K562 (cell line): Measurements from ENCODE around the gene CNDP2. TPM values are rescaled to one million over a fixed set of nuclear protein-coding genes. Genes with fewer than 3 reads are reported as not detected.

Experiments used
- COPS2 ChIP-seq: fragments of 450-650 bp; conservative IDR thresholded peaks from 2 replicates; pipeline ENCODE4 v1.6.1; 2016; ENCODE audit warnings: mild to moderate bottlenecking, moderate library complexity
- E2F3 ChIP-seq: fragments of 250-450 bp; sonication (Bioruptor Pico); IDR thresholded peaks from 2 replicates; pipeline ENCODE4 v1.4.0; 2020; ENCODE audit warnings: mild to moderate bottlenecking
- EP400 ChIP-seq: fragments of 450-650 bp; IDR thresholded peaks from 2 replicates; pipeline ENCODE4 v1.6.1; 2017; ENCODE audit warnings: antibody characterized with exemption, mild to moderate bottlenecking, moderate library complexity
- JUND ChIP-seq, 2 experiments: IDR thresholded peaks; 2 replicates in 1 of 2; 3 replicates in 1 of 2; pipeline ENCODE4 v1.6.1; 2011; ENCODE audit warnings: borderline replicate concordance in 2 of 2, low read depth in 2 of 2, low read length in 2 of 2, improper control_type of control experiment in 1 of 2, missing biosample characterization in 1 of 2, missing genetic modification characterization in 1 of 2, missing genetic modification reagents in 1 of 2
- KLF16 ChIP-seq: IDR thresholded peaks from 2 replicates; pipeline ENCODE4 v1.6.1; 2016; ENCODE audit warnings: antibody characterized with exemption
- LARP7 ChIP-seq: fragments of 450-650 bp; IDR thresholded peaks from 2 replicates; pipeline ENCODE4 v1.6.1; 2016
- NONO ChIP-seq, 2 experiments: fragments of 200-400 bp in 1 of 2; fragments of 450-650 bp in 1 of 2; formaldehyde crosslinking in 1 of 2; IDR thresholded peaks; 2 replicates each; pipeline ENCODE4 v1.6.1; 2017; ENCODE audit warnings: low read depth in 2 of 2, mild to moderate bottlenecking in 2 of 2, moderate library complexity in 2 of 2, low read length in 1 of 2
- PRMT5 ChIP-seq: sonication (generic); formaldehyde crosslinking; IDR thresholded peaks from 2 replicates; pipeline ENCODE4 v1.5.0; 2020; ENCODE audit warnings: missing genetic modification reagents
- RFX5 ChIP-seq: IDR thresholded peaks from 2 replicates; pipeline ENCODE4 v1.6.1; 2011; ENCODE audit warnings: low read depth, mild to moderate bottlenecking, improper control_type of control experiment, low read length
- SNRNP70 ChIP-seq: fragments of 200-400 bp; formaldehyde crosslinking; optimal IDR thresholded peaks from 2 replicates; pipeline ENCODE3; 2017; ENCODE audit warnings: low read depth, low read length
- ZC3H8 ChIP-seq: fragments of 450-650 bp; IDR thresholded peaks from 2 replicates; pipeline ENCODE4 v1.6.1; 2017
- ZKSCAN8 ChIP-seq: fragments of 200-800 bp; sonication (Bioruptor generic); IDR thresholded peaks from 2 replicates; pipeline ENCODE4 v1.6.1; 2016; ENCODE audit warnings: missing genetic modification characterization, missing compliant biosample characterization
- ZNF133 ChIP-seq: fragments of 250-450 bp; sonication (Bioruptor Pico); IDR thresholded peaks from 2 replicates; pipeline ENCODE4 v1.4.0; 2020; ENCODE audit warnings: mild to moderate bottlenecking
- ZNF274 ChIP-seq: IDR thresholded peaks from 2 replicates; pipeline ENCODE4 v1.6.1; 2011; ENCODE audit warnings: low read depth, mild to moderate bottlenecking, low read length, moderate library complexity, borderline replicate concordance
- ZNF398 ChIP-seq: fragments of 250-450 bp; sonication (Bioruptor Pico); IDR thresholded peaks from 2 replicates; pipeline ENCODE4 v1.8.0; 2021; ENCODE audit warnings: moderate library complexity, mild to moderate bottlenecking, inconsistent platforms
- ZNF57 ChIP-seq: fragments of 450-650 bp; formaldehyde crosslinking; IDR thresholded peaks from 2 replicates; pipeline ENCODE4 v1.4.0; 2020; ENCODE audit warnings: mild to moderate bottlenecking, moderate library complexity
- ZNF639 ChIP-seq, 2 experiments: fragments of 200-800 bp in 1 of 2; sonication (Bioruptor generic) in 1 of 2; sonication (generic) in 1 of 2; formaldehyde crosslinking in 1 of 2; IDR thresholded peaks in 1 of 2; conservative IDR thresholded peaks in 1 of 2; 2 replicates each; pipeline versions ENCODE4 v1.5.0 to v1.6.1; 2016 to 2020; ENCODE audit warnings: missing compliant biosample characterization in 1 of 2, missing genetic modification characterization in 1 of 2, missing genetic modification reagents in 1 of 2
- polyA plus RNA-seq, 8 experiments: library from polyadenylated mRNA; depleted of rRNA in 4 of 8; stranded (reverse) in 5 of 8; unstranded in 3 of 8; fragments of >200 nt; fragmentation: Nextera tagmentation in 2 of 8; fragmentation: Illumina TruSeq in 1 of 8; extraction: Ambion mirVana in 2 of 8; extraction: Trizol in 1 of 8; gene quantifications; 2 replicates each; pipeline versions ENCODE4 v1.2.1 to v1.2.3, GENCODE V29; 2011 to 2014; ENCODE audit warnings: inconsistent platforms in 1 of 8, missing spikeins in 1 of 8
- total RNA-seq, 7 experiments: library from RNA; depleted of rRNA in 6 of 7; stranded (reverse); fragments of >200 nt in 6 of 7; fragmentation: Illumina TruSeq in 2 of 7; extraction: Trizol in 2 of 7; gene quantifications; 2 replicates each; pipeline versions ENCODE4 v1.2.1 to v1.2.3, GENCODE V29; 2011 to 2021; ENCODE audit warnings: low replicate concordance in 1 of 7
- TF ChIP-seq, protein P1 (sequence below): fragments of 200-800 bp; sonication (Bioruptor generic); IDR thresholded peaks from 2 replicates; pipeline ENCODE4 v1.6.1; 2017; ENCODE audit warnings: missing genetic modification characterization, missing compliant biosample characterization
- TF ChIP-seq, protein P2 (sequence below): IDR thresholded peaks from 2 replicates; pipeline ENCODE4 v1.6.1; 2011; ENCODE audit warnings: borderline replicate concordance, low read depth, mild to moderate bottlenecking, moderate library complexity, low read length; ENCODE audit not compliant: insufficient read depth, poor library complexity, severe bottlenecking
- TF ChIP-seq, protein P3 (sequence below): fragments of 250-450 bp; sonication (Bioruptor Pico); IDR thresholded peaks from 2 replicates; pipeline ENCODE4 v1.8.0; 2021; ENCODE audit warnings: moderate library complexity, mild to moderate bottlenecking, inconsistent platforms

Gene CNDP2
- total and polyA plus RNA-seq, 9 of the 15 experiments (the other 6 are each of a cell fraction or from before 2014, with no cell fraction given): 34.1 to 128 (median 53.8) TPM

- TF ChIP-seq ZNF57 (no peak), COPS2 (no peak), RFX5 (no peak), PRMT5 (CRISPR knock-in tag) (no peak), LARP7 (no peak), EP400 (peak; percentile 2; the same call in 1 of the 2 replicates), ZC3H8 (no peak), JUND (IDR thresholded peaks at IDR 0.05; ENCODE audit: borderline replicate concordance, low read depth, low read length) (peak; percentile 16; the same call in 1 of the 2 replicates), JUND (tag; IDR thresholded peaks at IDR 0.05; ENCODE audit: borderline replicate concordance, low read depth, low read length) (no peak), E2F3 (CRISPR knock-in tag) (no peak), ZNF639 (CRISPR knock-in tag; conservative IDR thresholded peaks at IDR 0.05 in 1 of 2, IDR thresholded peaks at IDR 0.05 in 1 of 2) (no peak; a peak in 1 of 4 replicates), NONO (IDR thresholded peaks at IDR 0.05; ENCODE audit: low read depth in 2 of 2, low read length in 1 of 2) (0 out of 4 replicates have a peak, but pooled peaks of 1 of the 2 experiments have one; percentile 45), KLF16 (no peak), SNRNP70 (no peak), ZKSCAN8 (CRISPR knock-in tag) (no peak), ZNF398 (CRISPR knock-in tag) (no peak), ZNF133 (CRISPR knock-in tag) (no peak), ZNF274 (no peak)
- TF ChIP-seq, protein P1, sequence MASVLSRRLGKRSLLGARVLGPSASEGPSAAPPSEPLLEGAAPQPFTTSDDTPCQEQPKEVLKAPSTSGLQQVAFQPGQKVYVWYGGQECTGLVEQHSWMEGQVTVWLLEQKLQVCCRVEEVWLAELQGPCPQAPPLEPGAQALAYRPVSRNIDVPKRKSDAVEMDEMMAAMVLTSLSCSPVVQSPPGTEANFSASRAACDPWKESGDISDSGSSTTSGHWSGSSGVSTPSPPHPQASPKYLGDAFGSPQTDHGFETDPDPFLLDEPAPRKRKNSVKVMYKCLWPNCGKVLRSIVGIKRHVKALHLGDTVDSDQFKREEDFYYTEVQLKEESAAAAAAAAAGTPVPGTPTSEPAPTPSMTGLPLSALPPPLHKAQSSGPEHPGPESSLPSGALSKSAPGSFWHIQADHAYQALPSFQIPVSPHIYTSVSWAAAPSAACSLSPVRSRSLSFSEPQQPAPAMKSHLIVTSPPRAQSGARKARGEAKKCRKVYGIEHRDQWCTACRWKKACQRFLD (CRISPR knock-in tag): no peak
- TF ChIP-seq, protein P2, sequence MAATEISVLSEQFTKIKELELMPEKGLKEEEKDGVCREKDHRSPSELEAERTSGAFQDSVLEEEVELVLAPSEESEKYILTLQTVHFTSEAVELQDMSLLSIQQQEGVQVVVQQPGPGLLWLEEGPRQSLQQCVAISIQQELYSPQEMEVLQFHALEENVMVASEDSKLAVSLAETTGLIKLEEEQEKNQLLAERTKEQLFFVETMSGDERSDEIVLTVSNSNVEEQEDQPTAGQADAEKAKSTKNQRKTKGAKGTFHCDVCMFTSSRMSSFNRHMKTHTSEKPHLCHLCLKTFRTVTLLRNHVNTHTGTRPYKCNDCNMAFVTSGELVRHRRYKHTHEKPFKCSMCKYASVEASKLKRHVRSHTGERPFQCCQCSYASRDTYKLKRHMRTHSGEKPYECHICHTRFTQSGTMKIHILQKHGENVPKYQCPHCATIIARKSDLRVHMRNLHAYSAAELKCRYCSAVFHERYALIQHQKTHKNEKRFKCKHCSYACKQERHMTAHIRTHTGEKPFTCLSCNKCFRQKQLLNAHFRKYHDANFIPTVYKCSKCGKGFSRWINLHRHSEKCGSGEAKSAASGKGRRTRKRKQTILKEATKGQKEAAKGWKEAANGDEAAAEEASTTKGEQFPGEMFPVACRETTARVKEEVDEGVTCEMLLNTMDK: peak; percentile 60
- TF ChIP-seq, protein P3, sequence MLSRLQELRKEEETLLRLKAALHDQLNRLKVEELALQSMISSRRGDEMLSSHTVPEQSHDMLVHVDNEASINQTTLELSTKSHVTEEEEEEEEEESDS (CRISPR knock-in tag): no peak
These were observed 553 bp downstream of the CNDP2 start (continued) for GRCh38 chr18:74496508-74497323.
